Thyroid gland (tissue), 4 donors: Measurements from ENCODE around the gene FES.

Source experiments
- CTCF ChIP-seq, 6 experiments: fragments of 200-600 bp in 3 of 6; fragments of 450-650 bp in 3 of 6; sonication (generic) in 3 of 6; IDR thresholded peaks; one replicate each; pipeline ENCODE4 v1.5.1; 2016 to 2019; ENCODE audit warnings: antibody characterized with exemption in 6 of 6, mild to moderate bottlenecking in 2 of 6, inconsistent platforms in 1 of 6, moderate library complexity in 1 of 6
- POLR2A ChIP-seq, 2 donors: fragments of 450-650 bp; IDR thresholded peaks; one replicate each; pipeline ENCODE4 v1.6.1; 2017; ENCODE audit warnings: antibody characterized with exemption in 2 of 2, mild to moderate bottlenecking in 2 of 2, moderate library complexity in 1 of 2

- no peak for TF ChIP-seq CTCF (IDR thresholded peaks at IDR 0.05)
- TF ChIP-seq POLR2A (IDR thresholded peaks at IDR 0.05) = no peak
Observed at GRCh38 chr15:90941038-90941437, 56.7 kb downstream of the FES start.
